Activated naive CD4-positive, alpha-beta T cell treated with anti-CD3 and anti-CD28 coated beads, Interleukin-2, amount 10 ng/mL, durations not matched to agents 5 hours and 36 hours (primary cell): ENCODE results near the gene CPEB4. TPM values are rescaled to one million over a fixed set of nuclear protein-coding genes. Genes with fewer than 3 reads are reported as not detected.

Experiments
- total RNA-seq, 2 experiments: library from RNA; stranded (reverse); gene quantifications; one replicate each; pipeline ENCODE4 v1.2.3, GENCODE V29; 2021

Gene CPEB4
- 10 to 100 TPM; 11.6 to 13.2 TPM for total RNA-seq

DNA sequence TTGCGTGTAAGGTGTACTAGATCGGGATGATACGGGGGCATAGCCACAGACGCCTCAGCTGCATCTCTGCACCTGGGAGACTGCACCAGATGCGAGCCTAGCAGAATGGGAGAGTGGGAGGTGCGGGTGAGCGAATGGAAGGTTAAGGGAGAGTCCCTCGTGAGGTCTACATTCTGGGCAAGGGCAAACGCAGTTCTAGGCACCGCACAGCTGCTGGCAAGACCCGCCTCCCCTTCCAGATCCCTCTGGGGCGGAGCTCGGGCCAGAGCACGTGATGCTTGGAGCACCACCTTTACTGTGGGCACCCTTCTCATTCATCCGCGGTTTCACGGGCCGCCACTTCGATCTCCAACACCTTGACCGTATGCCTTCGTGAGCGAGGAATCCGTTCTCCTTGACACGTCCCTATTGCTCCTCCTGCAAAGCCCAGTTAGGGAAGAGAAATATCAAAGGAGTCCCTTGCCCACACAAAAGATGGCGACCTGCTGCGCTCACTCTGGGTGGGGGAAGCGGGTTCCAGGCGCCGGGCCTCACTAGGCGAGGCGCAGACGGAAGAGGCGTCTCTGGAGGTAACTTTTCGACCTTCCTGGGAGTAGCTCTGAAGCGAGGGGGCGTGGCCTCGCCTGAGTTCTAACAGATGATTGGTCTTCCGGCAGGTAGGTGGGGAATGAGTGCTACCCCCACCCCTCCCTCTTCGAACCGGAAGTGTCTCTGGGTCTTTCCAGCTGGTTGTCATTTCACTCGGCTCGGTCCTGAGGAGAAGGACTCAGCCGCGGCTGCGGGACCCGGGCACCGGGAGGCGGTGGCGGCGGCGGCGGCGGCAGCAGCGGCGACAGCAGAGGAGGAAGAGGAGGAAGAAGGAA lies at the start of gene CPEB4:
TSS of gene CPEB4 (plus strand) at position 740 of the 863 bp plus-strand sequence. CDS start 1,385 bp downstream, outside the sequence.

DNA sequence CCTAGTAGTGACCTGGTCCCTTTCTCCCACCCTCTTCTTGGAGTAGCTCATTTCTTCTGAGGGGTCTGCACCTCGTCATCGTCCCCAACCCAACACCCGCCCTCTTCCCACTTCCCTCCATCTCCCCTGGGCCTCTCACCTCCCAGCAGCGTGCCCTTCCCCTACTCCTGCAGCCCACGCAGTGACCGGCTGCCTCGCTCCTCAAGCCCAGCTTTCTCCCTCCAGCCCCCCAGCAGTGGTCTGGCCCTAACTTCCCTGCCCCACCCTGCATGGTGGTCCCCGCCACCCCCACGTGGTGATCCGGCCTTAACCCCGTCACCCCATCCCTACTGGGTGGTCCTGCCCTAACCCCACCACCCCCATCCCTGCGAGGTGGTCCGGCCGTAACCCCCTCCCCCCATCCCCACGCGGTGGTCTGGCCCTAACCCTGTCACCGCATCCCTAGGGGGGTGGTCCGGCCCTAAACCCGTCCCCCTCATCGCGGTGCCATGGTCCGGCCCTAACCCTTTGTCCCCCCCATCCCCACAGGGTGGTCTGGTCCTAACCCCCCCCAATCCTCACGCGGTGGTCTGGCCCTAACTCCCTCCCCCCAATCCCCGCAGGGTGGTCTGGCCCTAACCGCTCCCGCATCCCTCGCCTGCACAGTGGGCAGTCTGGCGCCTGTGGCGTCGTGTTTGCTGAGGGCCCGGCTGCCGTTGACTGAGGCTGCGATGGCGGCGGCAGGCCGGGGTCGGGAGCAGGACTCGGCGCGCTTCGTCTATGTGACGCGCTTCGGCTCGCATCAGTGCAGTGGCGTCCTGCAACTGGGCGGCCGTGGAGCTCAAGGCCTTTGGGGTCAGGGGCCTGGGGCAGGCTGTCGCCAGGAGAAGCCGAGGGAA lies 100.6 kb downstream of the CPEB4 start, which contains the start of gene C5orf47:
TSS of gene C5orf47 (plus strand) at position 617 of the 878 bp plus-strand sequence. CDS start at position 711, 94 bp downstream.

Other genes with a start within 250 kb of the CPEB4 start
- gene C5orf47, start 100.8 kb downstream of the CPEB4 start, total RNA-seq, result not detected
- gene NSG2, start 157.4 kb downstream of the CPEB4 start, total RNA-seq, result not detected